ENCODE data around the gene IGFL4.

The IGFL4 gene

DNA sequence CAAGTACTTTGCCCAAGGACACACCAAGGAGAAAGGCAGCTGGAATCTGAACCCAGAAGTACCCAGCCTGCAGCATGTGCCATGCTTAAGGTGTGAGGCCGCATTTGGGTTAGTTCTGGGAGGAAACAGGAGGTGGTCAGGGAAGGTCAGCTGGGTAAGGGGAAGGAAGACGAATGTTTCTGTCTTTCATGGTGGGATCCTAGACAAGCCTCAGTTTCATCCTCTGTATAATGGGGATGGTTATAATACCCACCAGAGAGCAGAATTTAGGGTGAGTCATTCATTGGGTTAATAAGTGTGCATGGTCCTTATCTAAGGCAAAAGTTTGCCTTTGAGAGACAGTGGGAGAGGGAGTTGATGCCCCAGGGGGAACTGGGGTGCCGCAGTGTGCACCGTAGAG is 42.0 kb downstream of the IGFL4 start:
- no peak for DNase-seq (ENCODE audit: low spot score)
- TF ChIP-seq, protein P1, sequence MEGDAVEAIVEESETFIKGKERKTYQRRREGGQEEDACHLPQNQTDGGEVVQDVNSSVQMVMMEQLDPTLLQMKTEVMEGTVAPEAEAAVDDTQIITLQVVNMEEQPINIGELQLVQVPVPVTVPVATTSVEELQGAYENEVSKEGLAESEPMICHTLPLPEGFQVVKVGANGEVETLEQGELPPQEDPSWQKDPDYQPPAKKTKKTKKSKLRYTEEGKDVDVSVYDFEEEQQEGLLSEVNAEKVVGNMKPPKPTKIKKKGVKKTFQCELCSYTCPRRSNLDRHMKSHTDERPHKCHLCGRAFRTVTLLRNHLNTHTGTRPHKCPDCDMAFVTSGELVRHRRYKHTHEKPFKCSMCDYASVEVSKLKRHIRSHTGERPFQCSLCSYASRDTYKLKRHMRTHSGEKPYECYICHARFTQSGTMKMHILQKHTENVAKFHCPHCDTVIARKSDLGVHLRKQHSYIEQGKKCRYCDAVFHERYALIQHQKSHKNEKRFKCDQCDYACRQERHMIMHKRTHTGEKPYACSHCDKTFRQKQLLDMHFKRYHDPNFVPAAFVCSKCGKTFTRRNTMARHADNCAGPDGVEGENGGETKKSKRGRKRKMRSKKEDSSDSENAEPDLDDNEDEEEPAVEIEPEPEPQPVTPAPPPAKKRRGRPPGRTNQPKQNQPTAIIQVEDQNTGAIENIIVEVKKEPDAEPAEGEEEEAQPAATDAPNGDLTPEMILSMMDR (IDR thresholded peaks at IDR 0.05; ENCODE audit: borderline replicate concordance, control extremely low read depth, extremely low read depth, insufficient read depth, missing control alignments) = no peak
- in situ Hi-C loops (cut with MboI; ENCODE audit: low sequenced_read_pairs, unreplicated experiment) = no loop called here

DNA sequence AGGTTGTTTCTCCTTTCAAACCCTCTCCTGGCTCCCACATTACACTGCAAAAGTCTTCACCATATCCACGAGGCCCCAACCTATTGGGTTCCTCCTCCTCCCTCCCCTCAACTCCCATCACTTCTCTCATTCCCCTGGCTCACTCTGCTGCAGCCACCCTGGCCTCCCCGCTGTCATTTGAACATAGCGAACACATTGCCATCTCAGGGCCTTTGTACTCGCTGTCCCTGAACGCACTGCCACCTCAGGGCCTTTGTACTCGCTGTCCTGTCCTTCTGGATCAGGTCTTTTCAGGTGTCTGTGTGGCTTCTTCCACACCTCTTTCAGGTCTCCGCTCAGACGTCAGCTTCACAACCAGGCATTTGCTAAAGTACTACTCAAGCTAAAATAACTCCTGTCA is 43.9 kb downstream of the IGFL4 start:
- in situ Hi-C loops (cut with MboI; ENCODE audit: low sequenced_read_pairs, unreplicated experiment) = no loop called here
- DNase-seq (ENCODE audit: low spot score) = no peak
- TF ChIP-seq, protein P1 (IDR thresholded peaks at IDR 0.05; ENCODE audit: borderline replicate concordance, control extremely low read depth, extremely low read depth, insufficient read depth, missing control alignments) = no peak

DNA sequence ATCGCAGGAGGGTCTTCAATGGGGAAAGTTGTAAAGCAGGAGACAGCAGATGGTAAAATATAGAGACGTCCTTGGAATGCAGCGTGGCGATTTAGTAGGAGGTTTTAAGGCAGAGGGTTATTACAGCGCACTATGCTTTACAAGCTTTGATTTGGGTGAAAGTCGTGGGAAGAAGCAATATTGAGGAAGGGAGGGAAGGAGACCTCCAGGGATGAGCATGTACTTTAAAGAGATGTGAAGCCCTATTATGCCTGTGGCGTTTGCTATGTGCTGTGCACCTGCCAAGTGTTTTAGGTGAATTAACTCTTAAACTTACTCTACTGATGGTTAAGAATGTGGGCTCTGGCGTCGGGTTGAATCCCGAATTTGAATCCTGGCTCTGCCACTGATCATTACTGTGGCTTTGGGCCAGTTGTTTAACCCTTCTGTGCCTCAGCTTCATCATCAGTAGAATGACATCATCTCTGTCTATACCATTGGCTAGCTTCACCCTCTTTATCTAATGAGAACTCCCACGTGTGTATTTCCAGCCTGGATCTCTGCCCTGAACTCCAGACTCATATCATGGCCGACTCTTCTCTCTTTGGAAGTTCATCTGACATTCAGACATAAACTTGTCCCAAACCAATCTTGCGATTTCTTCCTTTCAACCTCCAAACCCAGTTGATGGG is 45.0 kb downstream of the IGFL4 start:
- no peak for DNase-seq (ENCODE audit: low spot score)
- in situ Hi-C loops (cut with MboI; ENCODE audit: low sequenced_read_pairs, unreplicated experiment) = no loop called here
- TF ChIP-seq, protein P1 (IDR thresholded peaks at IDR 0.05; ENCODE audit: borderline replicate concordance, control extremely low read depth, extremely low read depth, insufficient read depth, missing control alignments) = no peak

DNA sequence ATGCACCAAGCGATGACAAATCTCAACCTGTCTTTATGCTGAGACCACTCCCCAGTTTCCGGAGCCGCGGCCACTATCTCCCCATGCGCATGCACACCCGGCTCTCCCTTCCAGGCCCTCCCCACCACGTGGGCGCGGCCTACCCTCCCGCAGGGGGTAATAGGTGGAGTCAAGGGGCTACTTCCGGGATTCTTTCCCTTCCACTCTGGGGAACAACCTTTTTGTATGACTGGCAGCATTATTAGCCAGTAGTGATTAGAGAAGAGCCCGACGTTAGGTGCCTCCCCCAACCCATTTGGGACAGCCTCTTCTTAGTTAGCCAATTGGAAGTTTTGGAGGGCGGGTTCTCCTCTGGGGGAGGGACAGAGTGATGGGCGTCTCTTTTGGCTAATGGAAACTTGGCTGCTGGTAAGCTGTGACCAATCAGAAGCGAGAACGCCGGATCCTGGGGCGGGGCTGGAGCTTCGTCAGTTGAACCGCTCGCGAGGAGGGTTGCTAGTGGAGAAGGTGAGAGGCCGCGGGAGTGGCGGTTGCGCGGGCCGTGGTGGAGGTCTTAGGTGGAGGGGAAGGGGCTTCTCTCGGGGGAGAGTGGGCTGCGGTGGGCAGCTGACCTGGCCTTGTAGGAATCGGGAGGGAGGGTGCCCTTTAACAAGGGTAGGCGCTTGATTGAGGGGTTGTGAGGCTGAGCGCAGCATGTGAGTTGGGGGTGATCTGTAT is 45.6 kb downstream of the IGFL4 start, which contains the start of gene CCDC61:
CCDC61 (plus strand) TSS at position 470 of the 717 bp plus-strand sequence. CDS start 7,552 bp downstream, outside the sequence.
- DNase-seq (ENCODE audit: low spot score) = peak; percentile 99
- in situ Hi-C loops (cut with MboI; ENCODE audit: low sequenced_read_pairs, unreplicated experiment) = no loop called here

DNA sequence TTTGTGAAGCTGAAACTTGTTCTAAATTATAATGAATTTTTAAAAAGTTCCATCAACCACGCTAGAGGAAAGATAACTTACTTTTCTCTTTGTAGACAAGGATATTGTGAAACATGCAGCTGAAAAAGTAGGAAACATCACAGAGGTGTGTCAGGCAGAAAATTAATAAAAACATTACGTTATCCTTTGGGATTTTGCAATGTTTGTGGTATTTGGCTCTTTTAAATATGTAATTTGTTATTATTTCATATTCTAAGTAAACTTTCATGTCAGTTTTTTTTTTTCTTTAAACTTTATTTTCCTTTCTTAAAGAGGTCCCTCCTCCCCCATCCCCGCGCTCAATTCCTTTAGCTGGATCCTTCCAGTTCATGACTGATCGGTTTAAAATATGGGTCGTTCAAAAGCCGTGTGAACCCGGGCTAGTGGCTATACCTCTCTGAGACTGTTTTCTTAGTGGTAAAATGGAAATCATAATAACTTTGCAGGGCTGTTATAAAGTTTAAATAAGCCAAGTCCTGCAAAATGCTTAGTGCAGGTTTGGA is 46.3 kb downstream of the IGFL4 start:
- TF ChIP-seq, protein P1 (IDR thresholded peaks at IDR 0.05; ENCODE audit: borderline replicate concordance, control extremely low read depth, extremely low read depth, insufficient read depth, missing control alignments) = no peak
- in situ Hi-C loops (cut with MboI; ENCODE audit: low sequenced_read_pairs, unreplicated experiment) = no loop called here

More for the DNA sequence above, 45.6 kb downstream of the IGFL4 start, which contains the start of gene CCDC61:
- TF ChIP-seq, protein P1 (IDR thresholded peaks at IDR 0.05; ENCODE audit: borderline replicate concordance, control extremely low read depth, extremely low read depth, insufficient read depth, missing control alignments) = no peak

DNA sequence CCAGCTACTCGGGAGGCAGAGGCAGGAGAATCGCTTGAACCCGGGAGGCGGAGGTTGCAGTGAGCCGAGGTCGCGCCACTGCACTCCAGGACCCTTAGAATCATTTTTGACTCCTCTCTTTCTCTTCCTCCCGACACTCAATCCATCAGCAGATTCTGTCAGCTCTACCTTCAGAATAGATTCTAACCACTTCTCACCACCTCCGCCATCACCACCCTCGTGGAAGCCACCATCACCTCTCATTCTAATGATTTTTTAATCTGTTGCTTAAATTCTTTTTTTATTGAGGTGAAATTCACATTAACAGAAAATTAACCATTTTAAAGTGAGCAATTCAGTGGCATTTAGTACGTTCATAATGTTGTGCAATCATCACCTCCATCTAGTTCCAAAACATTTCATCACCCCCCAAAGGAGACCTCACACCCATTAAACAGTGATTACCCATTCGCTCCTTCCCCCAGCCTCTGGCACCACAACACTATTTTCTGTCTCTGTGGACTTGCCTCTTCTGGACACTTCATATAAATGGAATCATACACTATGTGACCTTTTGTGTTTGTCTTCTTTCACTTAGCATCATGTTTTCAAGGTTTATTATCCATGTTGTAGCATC is 50.6 kb downstream of the IGFL4 start:
- no peak for DNase-seq (ENCODE audit: low spot score)
- TF ChIP-seq, protein P1 (IDR thresholded peaks at IDR 0.05; ENCODE audit: borderline replicate concordance, control extremely low read depth, extremely low read depth, insufficient read depth, missing control alignments) = no peak
- in situ Hi-C loops (cut with MboI; ENCODE audit: low sequenced_read_pairs, unreplicated experiment) = no loop called here

More for the DNA sequence above, 46.3 kb downstream of the IGFL4 start:
- DNase-seq (ENCODE audit: low spot score) = no peak
